Measurements from ENCODE around the gene DPEP2. TPM values are rescaled to one million over a fixed set of nuclear protein-coding genes. Genes with fewer than 3 reads are reported as not detected.
A peak's percentile ranks its signal among the peaks of the same experiment; 100 is the strongest.

DPEP2 gene
- total and polyA plus RNA-seq, 5 experiments from 2014 or later: 29.0 to 157 (median 47.9) TPM

GRCh38 chr16:67962135-67962534, 37.1 kb downstream of the DPEP2 start:
- Mint-ChIP-seq H3K4me1 (peaks cover 6 to 16% (median 12%) of the 10 kb centered on the region in 4 donors), H3K36me3 (peaks cover 0 to 15% (median 1%) of the 10 kb centered on the region in 3 donors), H3K27ac (no peak overlapping the region), H3K27me3 (no peaks in the 10 kb centered on the region), H3K4me3 (no peak overlapping the region), H3K9me3 (no peaks in the 10 kb centered on the region)
- ATAC-seq (no peak), DNase-seq (no peak)
- POLR2A ChIA-PET: no interaction called here

GRCh38 chr16:67961551-67961957, 37.7 kb downstream of the DPEP2 start:
- DNase-seq (no peak), ATAC-seq (no peak)
- Mint-ChIP-seq H3K4me1 (peaks cover 3 to 11% (median 8%) of the 10 kb centered on the region in 4 donors), H3K27ac (no peak overlapping the region), H3K4me3 (no peak overlapping the region), H3K9me3 (no peaks in the 10 kb centered on the region), H3K36me3 (peaks cover 0 to 15% (median 1%) of the 10 kb centered on the region in 3 donors), H3K27me3 (no peaks in the 10 kb centered on the region)
- POLR2A ChIA-PET: interaction anchor here (0.6 to 1.2 kb wide), 2 partner anchors 23 to 25 kb away, joined by 3 to 4 read pairs; partner anchors contain the start of gene PSMB10

GRCh38 chr16:67959536-67960329, 39.6 kb downstream of the DPEP2 start:
- POLR2A ChIA-PET: interaction anchor here (1.1 to 1.5 kb wide), 3 partner anchors 9 to 18 kb away, joined by 3 to 4 read pairs (median 3); no protein-coding TSS in a partner anchor
- no peak overlapping the region for H3K4me3 Mint-ChIP-seq
- H3K36me3 Mint-ChIP-seq: peaks cover 0 to 15% (median 1%) of the 10 kb centered on the region in 3 donors
- no peaks in the 10 kb centered on the region for H3K9me3 Mint-ChIP-seq
- ATAC-seq: no peak
- peaks cover 0 to 5% (median 0%) of the 10 kb centered on the region in 4 donors for H3K4me1 Mint-ChIP-seq
- DNase-seq: no peak
- H3K27me3 Mint-ChIP-seq: no peaks in the 10 kb centered on the region
- H3K27ac Mint-ChIP-seq: no peak overlapping the region

- Mint-ChIP-seq H3K27ac (no peak overlapping the region), H3K4me3 (no peak overlapping the region), H3K4me1 (peaks cover 0 to 3% (median 0%) of the 10 kb centered on the region in 4 donors), H3K27me3 (no peaks in the 10 kb centered on the region), H3K9me3 (no peaks in the 10 kb centered on the region), H3K36me3 (peaks cover 0 to 10% (median 1%) of the 10 kb centered on the region in 3 donors)
- ATAC-seq (no peak), DNase-seq (no peak)
- POLR2A ChIA-PET: interaction anchor here (0.6 kb wide), 1 partner anchor 124 kb away, joined by 3 read pairs; no protein-coding TSS in a partner anchor
These were observed 41.7 kb downstream of the DPEP2 start for GRCh38 chr16:67957622-67958021.

- POLR2A ChIA-PET: no interaction called here
- H3K4me3 Mint-ChIP-seq: no peak overlapping the region
- H3K4me1 Mint-ChIP-seq: peaks cover 0 to 1% (median 0%) of the 10 kb centered on the region in 4 donors
- H3K27ac Mint-ChIP-seq: no peak overlapping the region
- ATAC-seq (no peak), DNase-seq (no peak)
- H3K36me3 Mint-ChIP-seq: peaks cover 0 to 8% (median 0%) of the 10 kb centered on the region in 3 donors
- no peaks in the 10 kb centered on the region for H3K27me3 Mint-ChIP-seq
- no peaks in the 10 kb centered on the region for H3K9me3 Mint-ChIP-seq
These were observed 44.7 kb downstream of the DPEP2 start for GRCh38 chr16:67954421-67955196.

- DNase-seq (no peak), ATAC-seq (no peak)
- Mint-ChIP-seq H3K4me1 (peaks cover 0 to 1% (median 0%) of the 10 kb centered on the region in 4 donors), H3K27me3 (no peaks in the 10 kb centered on the region), H3K4me3 (no peak overlapping the region), H3K36me3 (peaks cover 0 to 8% (median 0%) of the 10 kb centered on the region in 3 donors), H3K9me3 (no peaks in the 10 kb centered on the region), H3K27ac (no peak overlapping the region)
- POLR2A ChIA-PET: interaction anchor here (0.5 to 1.1 kb wide), 3 partner anchors 12 to 319 kb away, joined by 3 to 6 read pairs (median 3); no protein-coding TSS in a partner anchor
These were observed 45.5 kb downstream of the DPEP2 start for GRCh38 chr16:67953641-67954375.

GRCh38 chr16:67951485-67951884, 47.8 kb downstream of the DPEP2 start:
- POLR2A ChIA-PET: interaction anchor here (1.3 kb wide), 1 partner anchor 12 kb away, joined by 5 read pairs; no protein-coding TSS in a partner anchor
- no peak overlapping the region for H3K4me3 Mint-ChIP-seq
- no peaks in the 10 kb centered on the region for H3K9me3 Mint-ChIP-seq
- H3K36me3 Mint-ChIP-seq: peaks cover 0 to 4% (median 0%) of the 10 kb centered on the region in 3 donors
- DNase-seq: no peak
- H3K27me3 Mint-ChIP-seq: no peaks in the 10 kb centered on the region
- peaks cover 0 to 2% (median under 1%) of the 10 kb centered on the region in 4 donors for H3K4me1 Mint-ChIP-seq
- H3K27ac Mint-ChIP-seq: peak overlapping the region in 1 of 10 donors; percentile 53
- no peak for ATAC-seq

- DNase-seq (no peak), ATAC-seq (no peak)
- H3K9me3 Mint-ChIP-seq: no peaks in the 10 kb centered on the region
- peaks cover 0 to 4% (median 1%) of the 10 kb centered on the region in 4 donors for H3K4me1 Mint-ChIP-seq
- H3K27ac Mint-ChIP-seq: no peak overlapping the region
- no peaks in the 10 kb centered on the region for H3K27me3 Mint-ChIP-seq
- peaks cover 0 to 4% (median 0%) of the 10 kb centered on the region in 3 donors for H3K36me3 Mint-ChIP-seq
- no peak overlapping the region for H3K4me3 Mint-ChIP-seq
- POLR2A ChIA-PET: interaction anchor here (0.5 to 1.8 kb wide), 4 partner anchors 10 to 97 kb away, joined by 3 to 7 read pairs (median 5); partner anchors contain the start of gene PSMB10
These were observed 48.9 kb downstream of the DPEP2 start for GRCh38 chr16:67950335-67950843.

GRCh38 chr16:67949645-67950044, 49.6 kb downstream of the DPEP2 start:
- Mint-ChIP-seq H3K27ac (no peak overlapping the region), H3K4me1 (peaks cover 0 to 4% (median 1%) of the 10 kb centered on the region in 4 donors), H3K4me3 (no peak overlapping the region), H3K9me3 (no peaks in the 10 kb centered on the region), H3K27me3 (no peaks in the 10 kb centered on the region), H3K36me3 (peaks cover 0 to 4% (median 0%) of the 10 kb centered on the region in 3 donors)
- no peak for DNase-seq
- no peak for ATAC-seq
- POLR2A ChIA-PET: interaction anchor here (0.5 to 1.8 kb wide), 3 partner anchors 9 to 98 kb away, joined by 4 to 7 read pairs (median 6); partner anchors contain the start of gene PSMB10

GRCh38 chr16:67948015-67948414, 51.3 kb downstream of the DPEP2 start:
- ATAC-seq (no peak), DNase-seq (no peak)
- no peak overlapping the region for H3K4me3 Mint-ChIP-seq
- peaks cover 0 to 6% (median 2%) of the 10 kb centered on the region in 4 donors for H3K4me1 Mint-ChIP-seq
- H3K27ac Mint-ChIP-seq: peak overlapping the region in 1 of 10 donors; percentile 16
- no peaks in the 10 kb centered on the region for H3K9me3 Mint-ChIP-seq
- H3K36me3 Mint-ChIP-seq: peaks cover 0 to 7% (median 0%) of the 10 kb centered on the region in 3 donors
- POLR2A ChIA-PET: interaction anchor here (0.6 to 1.1 kb wide), 4 partner anchors 11 to 129 kb away, joined by 3 to 4 read pairs (median 3); partner anchors contain the start of gene PSMB10
- H3K27me3 Mint-ChIP-seq: no peaks in the 10 kb centered on the region

GRCh38 chr16:67946966-67947558, 52.2 kb downstream of the DPEP2 start:
- H3K9me3 Mint-ChIP-seq: no peaks in the 10 kb centered on the region
- H3K4me1 Mint-ChIP-seq: peaks cover 2 to 8% (median 5%) of the 10 kb centered on the region in 4 donors
- POLR2A ChIA-PET: interaction anchor here (0.8 to 1.1 kb wide), 4 partner anchors 10 to 93 kb away, joined by 3 read pairs; partner anchors contain the start of gene PSMB10
- no peak overlapping the region for H3K4me3 Mint-ChIP-seq
- no peak overlapping the region for H3K27ac Mint-ChIP-seq
- no peaks in the 10 kb centered on the region for H3K27me3 Mint-ChIP-seq
- ATAC-seq: no peak
- peaks cover 0 to 7% (median 1%) of the 10 kb centered on the region in 3 donors for H3K36me3 Mint-ChIP-seq
- DNase-seq: no peak
